ENCODE measurements around the gene CCT4. TPM values are rescaled to one million over a fixed set of nuclear protein-coding genes. Genes with fewer than 3 reads are reported as not detected.
"Not testable (repeated sequence)": the region's sequence is repeated elsewhere in the genome, so short reads cannot be mapped to it uniquely, and the experiment has no call there.

Gene CCT4, protein sequence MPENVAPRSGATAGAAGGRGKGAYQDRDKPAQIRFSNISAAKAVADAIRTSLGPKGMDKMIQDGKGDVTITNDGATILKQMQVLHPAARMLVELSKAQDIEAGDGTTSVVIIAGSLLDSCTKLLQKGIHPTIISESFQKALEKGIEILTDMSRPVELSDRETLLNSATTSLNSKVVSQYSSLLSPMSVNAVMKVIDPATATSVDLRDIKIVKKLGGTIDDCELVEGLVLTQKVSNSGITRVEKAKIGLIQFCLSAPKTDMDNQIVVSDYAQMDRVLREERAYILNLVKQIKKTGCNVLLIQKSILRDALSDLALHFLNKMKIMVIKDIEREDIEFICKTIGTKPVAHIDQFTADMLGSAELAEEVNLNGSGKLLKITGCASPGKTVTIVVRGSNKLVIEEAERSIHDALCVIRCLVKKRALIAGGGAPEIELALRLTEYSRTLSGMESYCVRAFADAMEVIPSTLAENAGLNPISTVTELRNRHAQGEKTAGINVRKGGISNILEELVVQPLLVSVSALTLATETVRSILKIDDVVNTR
- 100 to 1,000 TPM; 110 to 119 (median 118) TPM for polyA plus RNA-seq

GRCh38 chr2:61888267-61889055, at the start of gene CCT4:
TSS of gene CCT4 (minus strand) at chr2:61888656. CDS start at chr2:61888507, 149 bp downstream.
- Mint-ChIP-seq H3K4me3 (peak within 1 kb of the TSS; percentile 96 to 100 (median 98)), H3K4me1 (peaks cover 29 to 33% of the 10 kb centered on the region in 2 donors), H3K36me3 (peaks cover 0 to 3% (median 0%) of the 10 kb centered on the region in 3 donors), H3K27me3 (ENCODE audit: low read depth in 3 of 3) (peaks cover 9 to 19% (median 17%) of the 10 kb centered on the region in 3 donors), H3K9me3 (no peaks in the 10 kb centered on the region), H3K27ac (peak within 1 kb of the TSS; percentile 95 to 99 (median 97))
- DNase-seq: peak; percentile 95 to 96 (median 96)

DNA sequence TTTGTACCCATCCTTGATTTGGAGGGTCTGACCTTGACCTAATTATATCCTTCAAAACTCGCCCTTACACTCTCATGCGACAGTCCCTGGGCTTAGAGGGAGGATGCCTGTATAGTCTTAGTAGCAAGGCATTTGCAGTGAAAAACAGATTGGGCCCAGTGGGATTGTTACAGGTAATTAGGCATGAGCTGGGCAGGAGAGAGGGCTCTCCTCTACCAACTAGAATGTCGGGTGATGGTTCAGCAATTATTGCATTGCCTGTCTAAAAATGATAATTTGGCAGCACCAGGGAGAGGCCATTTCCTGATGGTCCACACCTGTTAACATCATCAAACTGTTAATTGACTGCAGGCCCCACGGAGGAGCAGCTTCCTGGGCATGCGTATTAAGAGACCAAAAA, 49.4 kb upstream of the CCT4 start:
- Mint-ChIP-seq H3K4me3 (no peak overlapping the region), H3K4me1 (no peaks in the 10 kb centered on the region), H3K9me3 (no peaks in the 10 kb centered on the region), H3K27ac (no peak overlapping the region), H3K36me3 (peaks cover 5% of the 10 kb centered on the region in 3 donors), H3K27me3 (ENCODE audit: low read depth in 3 of 3) (peaks cover 0 to 1% (median 0%) of the 10 kb centered on the region in 3 donors)
- DNase-seq: no peak

DNA sequence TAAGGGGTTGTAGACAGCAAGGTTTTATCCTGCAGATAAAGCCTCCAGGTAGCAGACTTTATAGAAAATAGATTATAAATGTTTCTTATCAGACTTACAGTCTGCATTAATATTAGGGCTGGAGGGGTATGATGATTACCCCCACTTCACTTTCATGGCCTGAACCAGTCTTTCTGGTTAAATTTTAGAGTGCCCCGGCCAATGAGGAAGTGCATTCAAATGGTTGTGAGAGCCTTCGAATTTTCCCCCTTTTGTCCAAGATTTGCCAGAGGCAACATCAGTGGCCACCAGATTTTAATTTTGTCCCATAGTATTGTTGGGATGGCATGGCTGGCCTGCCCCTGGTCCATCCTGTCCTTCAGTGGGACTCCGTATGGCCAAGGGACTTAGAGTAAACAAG, 48.6 kb upstream of the CCT4 start:
- Mint-ChIP-seq H3K27ac (no peak overlapping the region), H3K4me1 (no peaks in the 10 kb centered on the region), H3K27me3 (ENCODE audit: low read depth in 3 of 3) (peaks cover 0 to 1% (median 0%) of the 10 kb centered on the region in 3 donors), H3K9me3 (no peaks in the 10 kb centered on the region), H3K4me3 (no peak overlapping the region), H3K36me3 (peaks cover 4 to 5% (median 5%) of the 10 kb centered on the region in 3 donors)
- DNase-seq: no peak

DNA sequence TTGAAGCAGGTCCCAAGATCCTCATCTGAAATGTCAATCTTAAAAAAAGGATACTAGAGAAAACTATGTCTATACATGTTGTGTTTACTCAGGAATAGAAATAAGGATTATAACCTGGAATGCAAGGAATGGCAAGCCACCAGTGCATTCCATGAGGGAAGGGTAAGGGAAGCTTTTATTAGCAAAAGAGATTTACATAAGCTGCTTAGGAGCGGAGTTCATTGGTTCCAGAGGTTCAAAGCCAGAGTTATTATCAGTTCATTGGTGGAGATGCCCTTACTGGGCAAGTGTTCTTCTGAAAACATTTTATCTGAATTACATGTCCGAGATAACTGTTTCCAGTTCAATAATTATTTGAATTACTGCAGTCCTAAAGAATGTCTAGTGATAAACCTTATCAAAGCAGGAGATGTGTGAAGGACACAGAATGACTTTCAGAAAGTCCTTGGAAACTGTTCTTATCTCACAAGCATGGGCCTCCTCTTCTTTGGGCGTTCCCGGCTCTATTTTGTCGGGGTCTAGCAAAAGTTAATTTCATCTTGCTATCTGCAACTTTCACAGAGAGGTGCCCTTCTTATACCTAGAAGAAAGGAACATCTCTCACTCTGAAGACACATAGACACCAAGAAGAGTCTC, 40.5 kb upstream of the CCT4 start:
- H3K27me3 Mint-ChIP-seq (ENCODE audit: low read depth in 3 of 3): peaks cover 0 to 1% (median 0%) of the 10 kb centered on the region in 3 donors

DNA sequence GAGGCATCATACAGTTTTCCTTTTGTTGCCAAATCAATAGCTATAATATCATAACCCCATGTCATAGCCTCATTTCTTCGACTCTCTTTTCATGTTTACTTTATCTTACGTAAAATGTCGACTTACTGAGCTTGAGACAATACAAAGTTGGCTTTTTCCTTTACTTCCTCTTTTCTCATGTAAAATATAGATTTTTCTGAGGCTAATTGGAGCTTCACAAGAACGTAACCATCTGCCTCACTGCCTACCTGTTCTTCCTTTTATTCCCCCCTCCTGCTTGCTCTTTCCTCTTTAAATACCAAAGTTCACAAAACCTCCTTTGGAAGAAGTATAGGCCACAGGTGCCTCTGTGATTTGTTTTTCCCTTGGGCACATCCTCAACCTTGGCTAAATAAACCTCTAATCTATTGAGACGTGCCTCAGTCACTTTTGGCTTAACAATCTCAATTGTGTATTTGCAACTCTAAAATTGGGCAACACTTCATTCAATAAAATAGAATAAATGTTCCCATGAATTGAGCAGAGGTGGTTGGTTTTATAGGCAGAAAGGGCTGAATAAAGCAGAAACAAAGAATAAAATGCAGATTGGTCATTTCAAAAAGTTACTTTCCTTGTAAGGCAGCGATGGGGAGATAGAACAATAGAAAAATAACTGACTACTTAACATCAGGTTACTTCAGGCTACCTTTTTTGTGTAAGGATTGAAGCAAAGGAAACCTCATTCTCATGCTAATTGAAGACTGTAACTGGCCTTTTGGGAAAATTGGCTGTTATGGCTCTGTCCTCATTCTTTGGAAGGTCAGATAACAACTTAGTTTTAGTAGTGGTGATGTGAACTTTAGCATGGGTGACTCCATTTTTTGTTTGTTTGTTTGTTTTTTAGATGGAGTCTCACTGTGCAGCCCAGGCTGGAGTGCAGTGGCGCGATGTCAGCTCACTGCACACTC, 38.3 kb upstream of the CCT4 start:
- Mint-ChIP-seq H3K27me3 (ENCODE audit: low read depth in 3 of 3) (peaks cover 0 to 1% (median 0%) of the 10 kb centered on the region in 3 donors), H3K4me1 (peaks cover 0 to 5% of the 10 kb centered on the region in 2 donors), H3K9me3 (no peaks in the 10 kb centered on the region), H3K36me3 (peaks cover 0 to 10% (median 7%) of the 10 kb centered on the region in 3 donors), H3K4me3 (no peak overlapping the region), H3K27ac (no peak overlapping the region)
- no peak for DNase-seq

More for the DNA sequence above, 40.5 kb upstream of the CCT4 start:
- no peaks in the 10 kb centered on the region for H3K9me3 Mint-ChIP-seq
- peaks cover 0 to 10% (median 3%) of the 10 kb centered on the region in 3 donors for H3K36me3 Mint-ChIP-seq
- no peak for DNase-seq
- H3K27ac Mint-ChIP-seq: peak overlapping the region in 2 of 6 donors; percentile 6 to 8
- H3K4me3 Mint-ChIP-seq: no peak overlapping the region
- H3K4me1 Mint-ChIP-seq: peaks cover 0 to 5% of the 10 kb centered on the region in 2 donors

GRCh38 chr2:61924895-61925663, 36.6 kb upstream of the CCT4 start:
- Mint-ChIP-seq H3K4me3 (no peak overlapping the region), H3K27ac (peak overlapping the region in 2 of 6 donors; percentile 40 to 62)
- DNase-seq: no peak

DNA sequence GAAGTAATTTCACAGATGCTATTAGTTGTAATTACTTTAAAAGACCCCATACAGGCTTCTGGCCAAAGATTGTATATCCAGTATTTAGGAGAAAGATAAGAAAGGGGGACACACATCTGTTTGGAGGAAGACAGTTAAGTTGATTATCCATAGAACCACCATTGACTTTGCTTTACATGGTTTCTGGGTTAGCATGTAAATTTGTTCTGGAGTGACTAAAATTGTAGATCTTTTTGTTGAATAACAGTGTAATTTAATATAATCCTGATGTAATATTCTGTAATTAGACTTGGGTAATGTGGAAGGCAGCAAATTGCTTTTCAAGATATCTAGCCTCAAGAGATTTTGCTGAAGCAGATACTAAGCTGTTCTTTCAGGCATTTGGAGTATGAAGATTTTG, 34.3 kb upstream of the CCT4 start:
- no peaks in the 10 kb centered on the region for H3K9me3 Mint-ChIP-seq
- H3K4me3 Mint-ChIP-seq: no peak overlapping the region
- DNase-seq: no peak
- H3K27me3 Mint-ChIP-seq (ENCODE audit: low read depth in 3 of 3): peaks cover 0 to 1% (median 0%) of the 10 kb centered on the region in 3 donors
- H3K27ac Mint-ChIP-seq: no peak overlapping the region
- H3K4me1 Mint-ChIP-seq: no peaks in the 10 kb centered on the region
- H3K36me3 Mint-ChIP-seq: peaks cover 0 to 10% (median 10%) of the 10 kb centered on the region in 3 donors

More at GRCh38 chr2:61924895-61925663, 36.6 kb upstream of the CCT4 start:
- H3K4me1 Mint-ChIP-seq: no peaks in the 10 kb centered on the region
- peaks cover 0 to 1% (median 0%) of the 10 kb centered on the region in 3 donors for H3K27me3 Mint-ChIP-seq (ENCODE audit: low read depth in 3 of 3)
- H3K36me3 Mint-ChIP-seq: peaks cover 0 to 10% (median 10%) of the 10 kb centered on the region in 3 donors
- H3K9me3 Mint-ChIP-seq: no peaks in the 10 kb centered on the region

DNA sequence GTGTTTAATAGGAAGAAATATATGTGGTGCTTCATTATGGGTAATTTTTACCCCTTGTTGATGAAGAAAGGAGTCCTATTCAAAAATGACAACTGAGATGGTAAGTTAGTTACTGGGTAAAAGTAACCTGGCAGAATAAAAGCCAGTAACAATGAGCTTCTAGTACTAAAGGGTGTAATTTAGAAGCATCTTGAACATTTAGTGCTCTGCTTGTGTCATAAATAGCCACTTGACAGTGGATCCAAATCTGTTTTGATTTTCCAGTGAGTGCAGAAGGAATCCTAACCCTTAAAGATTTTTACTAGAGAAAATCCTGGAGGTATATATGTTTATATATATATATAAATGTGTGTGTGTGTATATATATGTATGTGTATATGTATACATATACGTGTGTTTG, 32.1 kb upstream of the CCT4 start:
- no peak overlapping the region for H3K4me3 Mint-ChIP-seq
- DNase-seq: no peak
- H3K27me3 Mint-ChIP-seq (ENCODE audit: low read depth in 3 of 3): peaks cover 0 to 1% (median 0%) of the 10 kb centered on the region in 3 donors
- no peaks in the 10 kb centered on the region for H3K4me1 Mint-ChIP-seq
- H3K36me3 Mint-ChIP-seq: peaks cover 0 to 10% (median 2%) of the 10 kb centered on the region in 3 donors
- no peaks in the 10 kb centered on the region for H3K9me3 Mint-ChIP-seq
- no peak overlapping the region for H3K27ac Mint-ChIP-seq

DNA sequence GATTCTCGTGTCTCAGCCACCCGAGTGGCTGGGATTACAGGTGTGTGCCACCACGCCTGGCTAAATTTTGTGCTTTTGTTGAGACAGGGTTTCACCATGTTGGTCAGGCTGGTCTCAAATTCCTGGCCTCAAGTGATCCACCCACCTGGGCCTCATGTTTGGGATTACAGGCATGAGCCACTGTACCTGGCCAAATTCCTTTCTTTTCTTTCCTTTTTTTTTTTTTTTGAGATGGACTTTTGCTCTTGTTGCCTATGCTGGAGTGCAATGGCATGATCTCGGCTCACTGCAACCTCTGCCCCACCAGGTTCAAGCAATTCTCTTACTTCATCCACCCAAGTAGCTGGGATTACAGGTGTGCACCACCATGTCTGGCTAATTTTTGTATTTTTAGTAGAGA, 26.3 kb upstream of the CCT4 start:
- H3K4me3 Mint-ChIP-seq; H3K27me3 Mint-ChIP-seq (ENCODE audit: low read depth in 3 of 3); H3K9me3 Mint-ChIP-seq; DNase-seq; H3K36me3 Mint-ChIP-seq; H3K27ac Mint-ChIP-seq: not testable (repeated sequence)
- peaks cover 3 to 14% of the 10 kb centered on the region in 2 donors for H3K4me1 Mint-ChIP-seq

DNA sequence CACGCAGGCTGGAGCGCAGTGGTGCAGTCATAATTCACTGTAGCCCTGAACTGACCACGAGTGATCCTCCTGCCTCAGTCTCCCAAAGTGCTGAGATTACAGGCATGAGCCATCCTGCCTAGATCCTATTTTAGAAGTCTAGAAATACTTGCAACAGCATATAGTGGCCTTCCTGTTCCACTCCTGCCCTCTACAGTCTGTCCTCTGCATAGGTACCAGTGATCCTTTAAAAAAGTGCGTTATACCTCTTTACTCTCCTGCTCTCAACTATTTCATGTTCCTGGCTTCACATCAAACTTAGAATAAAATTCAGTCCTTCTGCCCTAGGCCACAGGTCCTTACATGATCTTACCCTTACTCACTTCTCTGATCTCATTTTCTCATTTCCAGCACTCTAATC, 23.1 kb upstream of the CCT4 start:
- DNase-seq: no peak
- Mint-ChIP-seq H3K27ac (no peak overlapping the region), H3K27me3 (ENCODE audit: low read depth in 3 of 3) (peaks cover 0 to 2% (median 0%) of the 10 kb centered on the region in 3 donors), H3K9me3 (no peaks in the 10 kb centered on the region), H3K4me3 (no peak overlapping the region), H3K36me3 (no peaks in the 10 kb centered on the region), H3K4me1 (peaks cover 9 to 35% of the 10 kb centered on the region in 2 donors)

- Mint-ChIP-seq H3K9me3 (no peaks in the 10 kb centered on the region), H3K4me1 (peaks cover 16 to 43% of the 10 kb centered on the region in 2 donors), H3K4me3 (no peak overlapping the region), H3K27ac (no peak overlapping the region), H3K36me3 (no peaks in the 10 kb centered on the region), H3K27me3 (ENCODE audit: low read depth in 3 of 3) (peaks cover 0 to 2% (median 0%) of the 10 kb centered on the region in 3 donors)
- no peak for DNase-seq
Measured at GRCh38 chr2:61910603-61911002, 22.1 kb upstream of the CCT4 start.

GRCh38 chr2:61909116-61909515, 20.7 kb upstream of the CCT4 start:
- DNase-seq: no peak
- Mint-ChIP-seq H3K4me1 (peaks cover 22 to 46% of the 10 kb centered on the region in 2 donors), H3K27ac (no peak overlapping the region)

More at GRCh38 chr2:61909116-61909515, 20.7 kb upstream of the CCT4 start:
- H3K27me3 Mint-ChIP-seq (ENCODE audit: low read depth in 3 of 3): peaks cover 0 to 2% (median 0%) of the 10 kb centered on the region in 3 donors
- no peaks in the 10 kb centered on the region for H3K9me3 Mint-ChIP-seq
- H3K36me3 Mint-ChIP-seq: no peaks in the 10 kb centered on the region
- peak overlapping the region in 1 of 5 donors; percentile 2 for H3K4me3 Mint-ChIP-seq
